Stimulated activated CD8-positive, alpha-beta memory T cell treated with anti-CD3 and anti-CD28 coated beads, Interleukin-2, amount 100 ng/mL, for 48 hours (primary cell): ENCODE results near the gene ZNF326.
"Not testable (repeated sequence)": the region's sequence is repeated elsewhere in the genome, so short reads cannot be mapped to it uniquely, and the experiment has no call there.

Experiments
- DNase-seq, 2 donors: peaks; one replicate each; pipeline ENCODE4 v3.0.0-alpha.2; 2020; ENCODE audit warnings: low read depth in 2 of 2

ZNF326 gene

GRCh38 chr1:89996450-89997110 lies 1.7 kb downstream of the ZNF326 start:
- DNase-seq: no peak

GRCh38 chr1:89997152-89997551 lies 2.2 kb downstream of the ZNF326 start:
- not testable (repeated sequence) for DNase-seq

- no peak for DNase-seq
Observed at GRCh38 chr1:89998306-89998705, 3.4 kb downstream of the ZNF326 start.

- no peak for DNase-seq
Observed at GRCh38 chr1:89999208-89999607, 4.3 kb downstream of the ZNF326 start.

GRCh38 chr1:89999628-90000027 lies 4.7 kb downstream of the ZNF326 start:
- DNase-seq: no peak

- DNase-seq: no peak
Observed at GRCh38 chr1:90000934-90001676, 6.2 kb downstream of the ZNF326 start.

- DNase-seq: no peak
Observed at GRCh38 chr1:90007979-90008404, 13.1 kb downstream of the ZNF326 start.

GRCh38 chr1:90012300-90012699 lies 17.4 kb downstream of the ZNF326 start:
- no peak for DNase-seq

- DNase-seq: no peak
Observed at GRCh38 chr1:90023691-90024090, 28.8 kb downstream of the ZNF326 start.

GRCh38 chr1:90027281-90027680 lies 32.4 kb downstream of the ZNF326 start:
- no peak for DNase-seq

- no peak for DNase-seq
Observed at GRCh38 chr1:90039652-90040051, 44.7 kb downstream of the ZNF326 start.

- DNase-seq: no peak
Observed at GRCh38 chr1:90043586-90043985, 48.7 kb downstream of the ZNF326 start.

- no peak for DNase-seq
Observed at GRCh38 chr1:90044346-90044745, 49.4 kb downstream of the ZNF326 start.

GRCh38 chr1:90045853-90046563 lies 51.1 kb downstream of the ZNF326 start:
- peak in 1 of 2 donors; percentile 12 for DNase-seq

GRCh38 chr1:90046635-90047034 lies 51.7 kb downstream of the ZNF326 start:
- no peak for DNase-seq

- no peak for DNase-seq
Observed at GRCh38 chr1:90048043-90048442, 53.1 kb downstream of the ZNF326 start.

GRCh38 chr1:90062700-90063643 lies 68.1 kb downstream of the ZNF326 start:
- DNase-seq: not testable (repeated sequence)

- DNase-seq: not testable (repeated sequence)
Observed at GRCh38 chr1:90064109-90064508, 69.2 kb downstream of the ZNF326 start.

GRCh38 chr1:90067194-90067931 lies 72.5 kb downstream of the ZNF326 start:
- no peak for DNase-seq

- DNase-seq: no peak
Observed at GRCh38 chr1:90068611-90069280, 73.8 kb downstream of the ZNF326 start.
